WTC11 (cell line): ENCODE results near the gene NCLN. TPM values are rescaled to one million over a fixed set of nuclear protein-coding genes. Genes with fewer than 3 reads are reported as not detected.

ENCODE experiments used
- ATAC-seq: fragments of 200-7000 bp; cut with Tn5 transposase; 2 replicates; pipeline ENCODE4 v1.10.0; 2021; ENCODE audit warnings: mild to moderate bottlenecking, moderate library complexity
- CTCF ChIA-PET: fragments of 300-600 bp; sonication (Branson Sonifier 250); formaldehyde crosslinking; loops from one replicate; lab custom pipeline; 2021; ENCODE audit warnings: antibody characterized with exemption; lab: Charles Lee
- POLR2A ChIA-PET: fragments of 350-600 bp; sonication (Branson Sonifier 250); formaldehyde crosslinking; loops from one replicate; lab custom pipeline; 2021; ENCODE audit warnings: antibody characterized with exemption; lab: Charles Lee
- DNase-seq: peaks from one replicate; pipeline ENCODE4 v3.0.0; 2021; ENCODE audit warnings: low spot score
- H3K27ac Mint-ChIP-seq: 2 replicates; pipeline ENCODE4 v1.8.0; 2021; ENCODE audit warnings: mixed read lengths
- H3K27me3 Mint-ChIP-seq: 2 replicates; pipeline ENCODE4 v1.8.0; 2021; ENCODE audit warnings: low read depth, mild to moderate bottlenecking, moderate library complexity, mixed read lengths
- H3K36me3 Mint-ChIP-seq: 2 replicates; pipeline ENCODE4 v1.8.0; 2021; ENCODE audit warnings: mixed read lengths
- H3K4me1 Mint-ChIP-seq: 2 replicates; pipeline ENCODE4 v1.8.0; 2022; ENCODE audit warnings: mixed read lengths
- H3K4me3 Mint-ChIP-seq: 2 replicates; pipeline ENCODE4 v1.8.0; 2021; ENCODE audit warnings: mild to moderate bottlenecking, moderate library complexity, mixed read lengths
- H3K9me3 Mint-ChIP-seq: 2 replicates; pipeline ENCODE4 v1.8.0; 2021; ENCODE audit warnings: mixed read lengths
- EMX1 ChIP-seq: fragments of 250-450 bp; sonication (Bioruptor Pico); IDR thresholded peaks from 2 replicates; pipeline ENCODE4 v1.8.0; 2021; ENCODE audit warnings: mild to moderate bottlenecking
- JUN ChIP-seq: sonication (generic); formaldehyde crosslinking; IDR thresholded peaks from 2 replicates; pipeline ENCODE4 v1.8.0; 2023; ENCODE audit warnings: mild to moderate bottlenecking, missing genetic modification reagents
- KAT7 ChIP-seq: sonication (generic); formaldehyde crosslinking; IDR thresholded peaks from 2 replicates; pipeline ENCODE4 v1.8.1; 2023; ENCODE audit warnings: missing genetic modification reagents, mild to moderate bottlenecking, borderline replicate concordance
- MXD4 ChIP-seq: fragments of 250-450 bp; sonication (Bioruptor Pico); IDR thresholded peaks from 2 replicates; pipeline ENCODE4 v1.8.0; 2021; ENCODE audit warnings: mild to moderate bottlenecking, moderate library complexity, borderline replicate concordance
- MYBL2 ChIP-seq: sonication (generic); formaldehyde crosslinking; IDR thresholded peaks from 2 replicates; pipeline ENCODE4 v1.8.1; 2023; ENCODE audit warnings: mild to moderate bottlenecking, moderate library complexity, missing genetic modification reagents
- SMAD4 ChIP-seq: sonication (generic); formaldehyde crosslinking; IDR thresholded peaks from 2 replicates; pipeline ENCODE4 v1.8.0; 2022; ENCODE audit warnings: mild to moderate bottlenecking, missing genetic modification reagents
- TEAD1 ChIP-seq: sonication (generic); formaldehyde crosslinking; IDR thresholded peaks from 2 replicates; pipeline ENCODE4 v1.8.0; 2022; ENCODE audit warnings: mild to moderate bottlenecking, missing genetic modification reagents
- TP53 ChIP-seq: sonication (generic); formaldehyde crosslinking; IDR thresholded peaks from 2 replicates; pipeline ENCODE4 v1.8.1; 2023; ENCODE audit warnings: mild to moderate bottlenecking, missing genetic modification reagents
- ZNF317 ChIP-seq: sonication (generic); formaldehyde crosslinking; IDR thresholded peaks from 2 replicates; pipeline ENCODE4 v1.8.1; 2023; ENCODE audit warnings: low read depth, mild to moderate bottlenecking, moderate library complexity, missing genetic modification reagents, borderline replicate concordance
- ZNF416 ChIP-seq: fragments of 250-450 bp; sonication (Bioruptor Pico); IDR thresholded peaks from 2 replicates; pipeline ENCODE4 v1.9.0; 2021; ENCODE audit warnings: mild to moderate bottlenecking, inconsistent platforms
- total RNA-seq: library from RNA; stranded (reverse); gene quantifications from 3 replicates; pipeline ENCODE4 v1.2.3, GENCODE V29; 2021
- TF ChIP-seq, protein P1 (sequence below): sonication (generic); formaldehyde crosslinking; conservative IDR thresholded peaks from 2 replicates; pipeline ENCODE4 v1.8.1; 2023; ENCODE audit warnings: mild to moderate bottlenecking, low read depth, missing genetic modification reagents, moderate library complexity
- TF ChIP-seq, protein P2 (sequence below): sonication (generic); formaldehyde crosslinking; IDR thresholded peaks from 2 replicates; pipeline ENCODE4 v1.8.1; 2022; ENCODE audit warnings: low read depth, mild to moderate bottlenecking, moderate library complexity, missing genetic modification reagents, borderline replicate concordance
- TF ChIP-seq, protein P3 (sequence below): fragments of 250-450 bp; sonication (Bioruptor Pico); IDR thresholded peaks from 2 replicates; pipeline ENCODE4 v2.1.2; 2022; ENCODE audit warnings: mild to moderate bottlenecking, moderate library complexity
- TF ChIP-seq, protein P4 (sequence below): sonication (generic); formaldehyde crosslinking; IDR thresholded peaks from 2 replicates; pipeline ENCODE4 v1.8.0; 2023; ENCODE audit warnings: missing genetic modification reagents, mild to moderate bottlenecking, borderline replicate concordance
- TF ChIP-seq, protein P5 (sequence below): fragments of 200-600 bp; IDR thresholded peaks from 2 replicates; pipeline ENCODE4 v1.8.0; 2022; ENCODE audit warnings: antibody characterized with exemption
- TF ChIP-seq, protein P6 (sequence below): sonication (generic); formaldehyde crosslinking; IDR thresholded peaks from 2 replicates; pipeline ENCODE4 v1.8.0; 2023; ENCODE audit warnings: missing genetic modification reagents
- TF ChIP-seq, protein P7 (sequence below): sonication (generic); formaldehyde crosslinking; IDR thresholded peaks from 2 replicates; pipeline ENCODE4 v1.8.1; 2022; ENCODE audit warnings: mild to moderate bottlenecking, moderate library complexity, missing genetic modification reagents
- TF ChIP-seq, protein P8 (sequence below): fragments of 250-450 bp; sonication (Bioruptor Pico); conservative IDR thresholded peaks from 2 replicates; pipeline ENCODE4 v1.9.0; 2021; ENCODE audit warnings: mild to moderate bottlenecking

NCLN gene
- total RNA-seq, 1 experiment from 2014 or later: 113 TPM

DNA sequence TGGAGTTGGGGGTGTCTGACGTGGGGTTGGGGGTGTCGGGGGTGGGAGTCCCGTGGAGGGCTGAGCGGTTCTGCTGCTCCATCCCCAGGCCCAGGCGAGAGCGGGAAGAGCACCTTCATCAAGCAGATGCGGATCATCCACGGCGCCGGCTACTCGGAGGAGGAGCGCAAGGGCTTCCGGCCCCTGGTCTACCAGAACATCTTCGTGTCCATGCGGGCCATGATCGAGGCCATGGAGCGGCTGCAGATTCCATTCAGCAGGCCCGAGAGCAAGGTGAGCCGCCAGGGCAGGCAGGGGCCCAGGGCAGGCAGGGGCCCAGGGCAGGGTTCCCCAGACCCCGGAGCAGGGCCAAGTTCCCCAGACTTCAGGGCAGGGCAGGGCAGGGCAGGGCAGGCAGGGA, 37.2 kb upstream of the NCLN start:
- Mint-ChIP-seq H3K4me3 (no peak overlapping the region), H3K27ac (no peak overlapping the region), H3K9me3 (no peaks in the 10 kb centered on the region), H3K36me3 (no peaks in the 10 kb centered on the region), H3K27me3 (no peaks in the 10 kb centered on the region; the same call in 1 of the 2 replicates), H3K4me1 (peaks cover 3% of the 10 kb centered on the region; the same call in 1 of the 2 replicates)
- ChIA-PET POLR2A (no interaction called here), CTCF (no interaction called here)
- no peak for DNase-seq
- ATAC-seq: no peak
- no peak for TF ChIP-seq TEAD1 (CRISPR knock-in tag)
- TF ChIP-seq, protein P1, sequence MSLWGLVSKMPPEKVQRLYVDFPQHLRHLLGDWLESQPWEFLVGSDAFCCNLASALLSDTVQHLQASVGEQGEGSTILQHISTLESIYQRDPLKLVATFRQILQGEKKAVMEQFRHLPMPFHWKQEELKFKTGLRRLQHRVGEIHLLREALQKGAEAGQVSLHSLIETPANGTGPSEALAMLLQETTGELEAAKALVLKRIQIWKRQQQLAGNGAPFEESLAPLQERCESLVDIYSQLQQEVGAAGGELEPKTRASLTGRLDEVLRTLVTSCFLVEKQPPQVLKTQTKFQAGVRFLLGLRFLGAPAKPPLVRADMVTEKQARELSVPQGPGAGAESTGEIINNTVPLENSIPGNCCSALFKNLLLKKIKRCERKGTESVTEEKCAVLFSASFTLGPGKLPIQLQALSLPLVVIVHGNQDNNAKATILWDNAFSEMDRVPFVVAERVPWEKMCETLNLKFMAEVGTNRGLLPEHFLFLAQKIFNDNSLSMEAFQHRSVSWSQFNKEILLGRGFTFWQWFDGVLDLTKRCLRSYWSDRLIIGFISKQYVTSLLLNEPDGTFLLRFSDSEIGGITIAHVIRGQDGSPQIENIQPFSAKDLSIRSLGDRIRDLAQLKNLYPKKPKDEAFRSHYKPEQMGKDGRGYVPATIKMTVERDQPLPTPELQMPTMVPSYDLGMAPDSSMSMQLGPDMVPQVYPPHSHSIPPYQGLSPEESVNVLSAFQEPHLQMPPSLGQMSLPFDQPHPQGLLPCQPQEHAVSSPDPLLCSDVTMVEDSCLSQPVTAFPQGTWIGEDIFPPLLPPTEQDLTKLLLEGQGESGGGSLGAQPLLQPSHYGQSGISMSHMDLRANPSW: no peak
- TF ChIP-seq, protein P2, sequence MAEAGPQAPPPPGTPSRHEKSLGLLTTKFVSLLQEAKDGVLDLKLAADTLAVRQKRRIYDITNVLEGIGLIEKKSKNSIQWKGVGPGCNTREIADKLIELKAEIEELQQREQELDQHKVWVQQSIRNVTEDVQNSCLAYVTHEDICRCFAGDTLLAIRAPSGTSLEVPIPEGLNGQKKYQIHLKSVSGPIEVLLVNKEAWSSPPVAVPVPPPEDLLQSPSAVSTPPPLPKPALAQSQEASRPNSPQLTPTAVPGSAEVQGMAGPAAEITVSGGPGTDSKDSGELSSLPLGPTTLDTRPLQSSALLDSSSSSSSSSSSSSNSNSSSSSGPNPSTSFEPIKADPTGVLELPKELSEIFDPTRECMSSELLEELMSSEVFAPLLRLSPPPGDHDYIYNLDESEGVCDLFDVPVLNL (CRISPR knock-in tag): no peak
- TF ChIP-seq, protein P3, sequence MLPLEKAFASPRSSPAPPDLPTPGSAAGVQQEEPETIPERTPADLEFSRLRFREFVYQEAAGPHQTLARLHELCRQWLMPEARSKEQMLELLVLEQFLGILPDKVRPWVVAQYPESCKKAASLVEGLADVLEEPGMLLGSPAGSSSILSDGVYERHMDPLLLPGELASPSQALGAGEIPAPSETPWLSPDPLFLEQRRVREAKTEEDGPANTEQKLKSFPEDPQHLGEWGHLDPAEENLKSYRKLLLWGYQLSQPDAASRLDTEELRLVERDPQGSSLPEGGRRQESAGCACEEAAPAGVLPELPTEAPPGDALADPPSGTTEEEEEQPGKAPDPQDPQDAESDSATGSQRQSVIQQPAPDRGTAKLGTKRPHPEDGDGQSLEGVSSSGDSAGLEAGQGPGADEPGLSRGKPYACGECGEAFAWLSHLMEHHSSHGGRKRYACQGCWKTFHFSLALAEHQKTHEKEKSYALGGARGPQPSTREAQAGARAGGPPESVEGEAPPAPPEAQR (CRISPR knock-in tag): no peak
- TF ChIP-seq ZNF416: no peak
- no peak for TF ChIP-seq KAT7 (CRISPR knock-in tag)
- no peak for TF ChIP-seq ZNF317 (CRISPR knock-in tag)
- TF ChIP-seq, protein P4, sequence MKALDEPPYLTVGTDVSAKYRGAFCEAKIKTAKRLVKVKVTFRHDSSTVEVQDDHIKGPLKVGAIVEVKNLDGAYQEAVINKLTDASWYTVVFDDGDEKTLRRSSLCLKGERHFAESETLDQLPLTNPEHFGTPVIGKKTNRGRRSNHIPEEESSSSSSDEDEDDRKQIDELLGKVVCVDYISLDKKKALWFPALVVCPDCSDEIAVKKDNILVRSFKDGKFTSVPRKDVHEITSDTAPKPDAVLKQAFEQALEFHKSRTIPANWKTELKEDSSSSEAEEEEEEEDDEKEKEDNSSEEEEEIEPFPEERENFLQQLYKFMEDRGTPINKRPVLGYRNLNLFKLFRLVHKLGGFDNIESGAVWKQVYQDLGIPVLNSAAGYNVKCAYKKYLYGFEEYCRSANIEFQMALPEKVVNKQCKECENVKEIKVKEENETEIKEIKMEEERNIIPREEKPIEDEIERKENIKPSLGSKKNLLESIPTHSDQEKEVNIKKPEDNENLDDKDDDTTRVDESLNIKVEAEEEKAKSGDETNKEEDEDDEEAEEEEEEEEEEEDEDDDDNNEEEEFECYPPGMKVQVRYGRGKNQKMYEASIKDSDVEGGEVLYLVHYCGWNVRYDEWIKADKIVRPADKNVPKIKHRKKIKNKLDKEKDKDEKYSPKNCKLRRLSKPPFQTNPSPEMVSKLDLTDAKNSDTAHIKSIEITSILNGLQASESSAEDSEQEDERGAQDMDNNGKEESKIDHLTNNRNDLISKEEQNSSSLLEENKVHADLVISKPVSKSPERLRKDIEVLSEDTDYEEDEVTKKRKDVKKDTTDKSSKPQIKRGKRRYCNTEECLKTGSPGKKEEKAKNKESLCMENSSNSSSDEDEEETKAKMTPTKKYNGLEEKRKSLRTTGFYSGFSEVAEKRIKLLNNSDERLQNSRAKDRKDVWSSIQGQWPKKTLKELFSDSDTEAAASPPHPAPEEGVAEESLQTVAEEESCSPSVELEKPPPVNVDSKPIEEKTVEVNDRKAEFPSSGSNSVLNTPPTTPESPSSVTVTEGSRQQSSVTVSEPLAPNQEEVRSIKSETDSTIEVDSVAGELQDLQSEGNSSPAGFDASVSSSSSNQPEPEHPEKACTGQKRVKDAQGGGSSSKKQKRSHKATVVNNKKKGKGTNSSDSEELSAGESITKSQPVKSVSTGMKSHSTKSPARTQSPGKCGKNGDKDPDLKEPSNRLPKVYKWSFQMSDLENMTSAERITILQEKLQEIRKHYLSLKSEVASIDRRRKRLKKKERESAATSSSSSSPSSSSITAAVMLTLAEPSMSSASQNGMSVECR: no peak
- TF ChIP-seq, protein P5, sequence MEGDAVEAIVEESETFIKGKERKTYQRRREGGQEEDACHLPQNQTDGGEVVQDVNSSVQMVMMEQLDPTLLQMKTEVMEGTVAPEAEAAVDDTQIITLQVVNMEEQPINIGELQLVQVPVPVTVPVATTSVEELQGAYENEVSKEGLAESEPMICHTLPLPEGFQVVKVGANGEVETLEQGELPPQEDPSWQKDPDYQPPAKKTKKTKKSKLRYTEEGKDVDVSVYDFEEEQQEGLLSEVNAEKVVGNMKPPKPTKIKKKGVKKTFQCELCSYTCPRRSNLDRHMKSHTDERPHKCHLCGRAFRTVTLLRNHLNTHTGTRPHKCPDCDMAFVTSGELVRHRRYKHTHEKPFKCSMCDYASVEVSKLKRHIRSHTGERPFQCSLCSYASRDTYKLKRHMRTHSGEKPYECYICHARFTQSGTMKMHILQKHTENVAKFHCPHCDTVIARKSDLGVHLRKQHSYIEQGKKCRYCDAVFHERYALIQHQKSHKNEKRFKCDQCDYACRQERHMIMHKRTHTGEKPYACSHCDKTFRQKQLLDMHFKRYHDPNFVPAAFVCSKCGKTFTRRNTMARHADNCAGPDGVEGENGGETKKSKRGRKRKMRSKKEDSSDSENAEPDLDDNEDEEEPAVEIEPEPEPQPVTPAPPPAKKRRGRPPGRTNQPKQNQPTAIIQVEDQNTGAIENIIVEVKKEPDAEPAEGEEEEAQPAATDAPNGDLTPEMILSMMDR: no peak
- TF ChIP-seq, protein P6, sequence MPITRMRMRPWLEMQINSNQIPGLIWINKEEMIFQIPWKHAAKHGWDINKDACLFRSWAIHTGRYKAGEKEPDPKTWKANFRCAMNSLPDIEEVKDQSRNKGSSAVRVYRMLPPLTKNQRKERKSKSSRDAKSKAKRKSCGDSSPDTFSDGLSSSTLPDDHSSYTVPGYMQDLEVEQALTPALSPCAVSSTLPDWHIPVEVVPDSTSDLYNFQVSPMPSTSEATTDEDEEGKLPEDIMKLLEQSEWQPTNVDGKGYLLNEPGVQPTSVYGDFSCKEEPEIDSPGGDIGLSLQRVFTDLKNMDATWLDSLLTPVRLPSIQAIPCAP: no peak
- no peak for TF ChIP-seq TP53 (CRISPR knock-in tag)

DNA sequence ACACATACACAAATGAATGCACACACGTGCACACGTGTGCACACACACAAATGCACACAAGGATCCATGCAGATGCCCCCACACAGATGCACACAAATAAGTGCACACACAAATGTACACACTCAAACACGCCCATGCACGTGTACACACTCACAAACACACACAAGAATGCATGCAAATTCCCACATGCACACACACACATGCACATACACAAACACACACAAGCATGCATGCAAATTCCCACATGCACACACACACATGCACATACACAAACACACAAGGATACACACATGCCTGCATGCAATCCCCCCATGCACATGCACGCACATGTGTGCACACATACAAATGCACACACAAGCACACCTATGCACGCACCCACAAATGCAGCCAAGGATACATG, 36.6 kb upstream of the NCLN start:
- POLR2A ChIA-PET: no interaction called here

More for the DNA sequence above, 36.6 kb upstream of the NCLN start:
- no peak for DNase-seq
- ATAC-seq: no peak
- no peak overlapping the region; the same call in 1 of the 2 replicates for H3K27ac Mint-ChIP-seq
- no peak for TF ChIP-seq EMX1
- TF ChIP-seq, protein P7, sequence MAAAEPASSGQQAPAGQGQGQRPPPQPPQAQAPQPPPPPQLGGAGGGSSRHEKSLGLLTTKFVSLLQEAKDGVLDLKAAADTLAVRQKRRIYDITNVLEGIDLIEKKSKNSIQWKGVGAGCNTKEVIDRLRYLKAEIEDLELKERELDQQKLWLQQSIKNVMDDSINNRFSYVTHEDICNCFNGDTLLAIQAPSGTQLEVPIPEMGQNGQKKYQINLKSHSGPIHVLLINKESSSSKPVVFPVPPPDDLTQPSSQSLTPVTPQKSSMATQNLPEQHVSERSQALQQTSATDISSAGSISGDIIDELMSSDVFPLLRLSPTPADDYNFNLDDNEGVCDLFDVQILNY (CRISPR knock-in tag): no peak
- TF ChIP-seq, protein P8, sequence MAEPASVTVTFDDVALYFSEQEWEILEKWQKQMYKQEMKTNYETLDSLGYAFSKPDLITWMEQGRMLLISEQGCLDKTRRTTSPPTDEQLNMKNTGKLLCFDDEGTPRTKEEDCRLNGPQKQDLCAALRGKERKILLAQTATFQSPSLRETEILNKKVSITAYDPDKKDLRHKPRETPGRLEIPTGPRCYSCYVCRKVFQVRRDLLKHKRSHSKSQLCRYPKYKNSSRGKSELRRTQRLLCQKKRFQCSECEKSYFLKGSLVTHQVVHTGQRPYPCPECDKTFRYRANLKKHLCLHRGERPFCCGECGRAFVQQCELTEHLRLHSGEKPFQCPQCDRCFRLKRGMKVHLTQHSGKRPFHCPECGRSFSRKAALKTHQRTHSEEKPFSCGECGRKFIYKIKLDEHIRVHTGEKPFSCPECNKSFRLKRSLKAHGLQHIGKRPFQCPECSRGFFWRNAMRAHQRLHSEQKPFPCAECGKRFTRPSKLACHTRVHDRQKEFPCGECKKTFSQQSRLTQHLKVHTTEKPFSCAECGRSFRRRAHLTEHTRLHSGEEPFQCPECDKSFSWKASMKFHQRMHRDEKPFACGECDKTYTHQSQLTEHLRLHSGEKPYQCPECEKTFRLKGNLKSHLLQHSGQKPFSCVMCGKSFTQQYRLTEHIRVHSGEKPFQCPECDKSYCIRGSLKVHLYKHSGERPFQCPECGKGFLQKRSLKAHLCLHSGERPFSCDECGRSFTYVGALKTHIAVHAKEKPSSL: no peak
- no peak for TF ChIP-seq MYBL2 (CRISPR knock-in tag)
- TF ChIP-seq, protein P6: no peak
- TF ChIP-seq MXD4 (CRISPR knock-in tag): no peak
- no peak for TF ChIP-seq ZNF416
- no peak for TF ChIP-seq JUN (CRISPR knock-in tag)
- TF ChIP-seq SMAD4: no peak
- H3K4me1 Mint-ChIP-seq: peaks cover 3% of the 10 kb centered on the region; the same call in 1 of the 2 replicates
- no peaks in the 10 kb centered on the region for H3K9me3 Mint-ChIP-seq
- no peaks in the 10 kb centered on the region; the same call in 1 of the 2 replicates for H3K27me3 Mint-ChIP-seq
- H3K4me3 Mint-ChIP-seq: no peak overlapping the region
- CTCF ChIA-PET: no interaction called here
- no peaks in the 10 kb centered on the region for H3K36me3 Mint-ChIP-seq
